CD4-positive, alpha-beta T cell treated with Interferon alpha-2 for 1 hour (primary cell): ENCODE measurements around the gene FOXO1.
"Not testable (repeated sequence)": the region's sequence is repeated elsewhere in the genome, so short reads cannot be mapped to it uniquely, and the experiment has no call there.

Experiments used
- DNase-seq, 2 donors: peaks; one replicate each; pipeline ENCODE4 v3.0.0-alpha.2; 2020 to 2022

Gene FOXO1

DNA sequence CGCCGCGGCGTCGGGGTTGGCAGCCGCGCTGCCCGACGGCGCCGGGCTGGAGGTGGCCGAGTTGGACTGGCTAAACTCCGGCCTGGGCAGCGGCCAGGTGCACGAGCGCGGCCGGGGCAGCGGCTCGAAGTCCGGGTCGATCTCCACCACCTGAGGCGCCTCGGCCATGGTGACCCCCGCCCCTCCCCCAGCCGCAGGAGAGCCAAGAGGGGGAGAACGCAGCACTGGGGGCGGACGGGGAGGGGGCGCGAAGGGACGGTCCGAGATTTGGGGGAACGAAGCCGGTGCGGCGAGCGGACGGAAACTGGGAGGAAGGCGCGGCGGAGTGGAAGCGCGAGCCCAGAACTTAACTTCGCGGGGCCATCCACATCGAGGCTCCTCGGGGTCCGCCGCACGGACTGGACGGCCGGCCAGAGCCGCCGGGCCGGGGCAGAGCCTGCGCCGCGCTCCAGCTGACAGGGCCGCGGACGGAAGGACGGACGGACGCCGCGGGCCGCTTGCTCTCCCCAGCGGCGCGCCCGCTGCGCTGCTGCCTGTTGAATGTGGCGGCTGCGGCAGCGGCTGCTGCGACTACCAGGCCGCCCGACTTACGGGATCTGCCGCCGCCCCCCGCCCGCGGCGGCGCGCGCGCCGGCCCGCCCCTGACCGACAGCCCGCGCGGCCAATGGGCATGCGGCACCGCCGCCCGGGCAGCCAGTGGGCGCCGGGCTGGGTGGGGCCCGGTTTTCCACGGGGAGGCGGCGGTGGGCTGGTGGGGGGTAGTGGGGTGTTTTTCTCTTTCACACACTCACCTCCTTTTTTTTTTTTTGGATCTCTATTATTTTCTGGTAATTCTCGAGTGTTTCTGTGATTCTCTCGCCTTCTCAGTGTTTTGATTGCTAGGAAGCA is at the start of gene FOXO1:
Gene FOXO1 (minus strand): TSS at position 597 of the 888 bp plus-strand sequence. CDS start 429 bp downstream, at position 168.
- peak; percentile 88 to 94 for DNase-seq

DNA sequence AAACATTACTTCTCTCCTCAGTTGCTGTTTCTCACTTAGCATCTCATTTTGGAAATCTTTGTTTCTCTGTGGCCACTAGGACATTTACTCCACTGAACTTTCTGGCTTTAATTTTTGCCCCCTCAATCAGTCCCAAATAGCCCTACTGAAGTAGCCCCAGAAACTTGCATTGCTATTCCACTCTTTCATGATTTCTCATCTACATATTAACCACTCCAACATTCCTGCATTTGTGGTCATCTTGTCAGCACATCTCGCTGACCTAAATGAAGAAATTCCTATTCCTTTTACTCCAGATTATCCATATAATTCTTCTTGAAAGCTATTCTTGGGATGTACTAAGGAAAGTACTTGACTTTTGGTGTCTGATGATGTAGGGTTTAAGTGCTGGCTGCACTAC is 48.0 kb upstream of the FOXO1 start:
- not testable (repeated sequence) for DNase-seq

GRCh38 chr13:40706439-40706838 is 40.0 kb upstream of the FOXO1 start:
- DNase-seq: peak in 1 of 2 donors; percentile 11

DNA sequence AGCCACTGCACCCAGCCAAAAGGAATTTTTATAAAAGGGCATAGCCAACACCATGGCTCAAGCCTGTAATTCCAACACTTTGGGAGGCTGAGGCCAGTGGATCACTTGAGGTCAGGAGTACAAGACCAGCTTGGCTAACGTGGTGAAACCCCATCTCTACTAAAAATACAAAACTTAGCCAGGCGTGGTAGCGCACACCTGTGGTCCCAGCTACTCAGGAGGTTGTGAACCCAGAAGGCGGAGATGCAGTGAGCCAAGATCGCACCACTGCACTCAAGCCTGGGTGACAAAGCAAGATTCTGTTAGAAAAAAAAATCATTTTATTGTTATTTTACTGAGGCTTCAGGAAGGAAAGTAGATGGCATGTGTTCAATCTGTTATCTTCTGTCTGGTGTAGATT is 31.3 kb upstream of the FOXO1 start:
- no peak for DNase-seq

GRCh38 chr13:40694426-40694825 is 28.0 kb upstream of the FOXO1 start:
- DNase-seq: no peak

DNA sequence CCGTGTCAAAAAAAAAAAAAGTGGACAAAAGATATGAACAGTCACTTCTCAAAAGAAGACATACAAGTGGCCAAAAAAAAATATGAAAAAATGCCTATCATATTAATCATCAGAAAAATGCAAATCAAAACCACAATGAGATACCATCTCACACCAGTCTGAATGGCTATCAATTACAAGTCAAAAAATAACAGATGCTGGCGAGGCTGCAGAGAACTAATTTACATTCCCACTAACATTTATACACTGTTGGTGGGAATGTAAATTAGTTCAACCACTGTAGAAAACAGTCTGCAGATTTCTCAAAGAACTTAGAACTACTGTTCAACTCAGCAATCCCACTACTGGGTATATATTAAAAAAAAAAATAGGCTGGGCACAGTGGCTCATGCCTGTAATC is 26.5 kb upstream of the FOXO1 start:
- DNase-seq: no peak

GRCh38 chr13:40688781-40689180 is 22.3 kb upstream of the FOXO1 start:
- no peak for DNase-seq

- peak in 1 of 2 donors; percentile 47 for DNase-seq
Observed at GRCh38 chr13:40682449-40683240, 16.2 kb upstream of the FOXO1 start.

- no peak for DNase-seq
Observed at GRCh38 chr13:40681341-40682146, 15.1 kb upstream of the FOXO1 start.

DNA sequence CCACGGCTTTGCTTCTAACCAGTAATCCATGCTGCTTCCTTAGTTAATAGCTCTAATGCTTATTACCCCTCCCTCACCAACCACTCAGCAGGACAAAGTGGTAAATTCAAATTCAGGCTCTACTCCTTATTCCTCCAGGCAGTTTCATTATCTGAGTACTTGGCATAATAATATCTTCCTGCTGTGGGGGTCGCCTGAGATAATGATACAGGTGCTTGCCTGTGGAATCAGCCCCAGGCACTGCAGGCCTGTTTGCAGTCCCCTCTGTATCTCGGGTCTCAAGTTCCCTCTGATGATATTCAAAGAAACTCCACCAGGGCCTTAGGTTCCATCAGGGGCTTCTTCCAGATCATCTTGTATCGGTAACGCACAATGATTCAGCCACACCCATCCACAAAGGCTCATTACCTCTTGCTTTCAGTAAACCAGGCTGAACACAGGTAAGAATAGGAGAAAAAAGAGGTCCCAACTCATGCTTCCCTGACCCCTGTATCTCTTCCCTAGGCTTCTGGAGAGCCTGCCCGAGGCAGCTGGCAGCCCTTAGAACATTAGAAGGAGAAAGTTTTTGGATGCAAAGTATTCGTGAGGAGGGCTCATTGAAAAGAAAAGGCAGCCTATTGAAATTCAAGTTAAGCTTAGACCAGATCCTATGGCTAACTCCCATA is 14.3 kb upstream of the FOXO1 start:
- no peak for DNase-seq

GRCh38 chr13:40679480-40679985 is 13.1 kb upstream of the FOXO1 start:
- DNase-seq: no peak

GRCh38 chr13:40677064-40677463 is 10.6 kb upstream of the FOXO1 start:
- no peak for DNase-seq

- DNase-seq: no peak
Observed at GRCh38 chr13:40676007-40676406, 9.6 kb upstream of the FOXO1 start.

- DNase-seq: no peak
Observed at GRCh38 chr13:40673414-40673813, 7.0 kb upstream of the FOXO1 start.

DNA sequence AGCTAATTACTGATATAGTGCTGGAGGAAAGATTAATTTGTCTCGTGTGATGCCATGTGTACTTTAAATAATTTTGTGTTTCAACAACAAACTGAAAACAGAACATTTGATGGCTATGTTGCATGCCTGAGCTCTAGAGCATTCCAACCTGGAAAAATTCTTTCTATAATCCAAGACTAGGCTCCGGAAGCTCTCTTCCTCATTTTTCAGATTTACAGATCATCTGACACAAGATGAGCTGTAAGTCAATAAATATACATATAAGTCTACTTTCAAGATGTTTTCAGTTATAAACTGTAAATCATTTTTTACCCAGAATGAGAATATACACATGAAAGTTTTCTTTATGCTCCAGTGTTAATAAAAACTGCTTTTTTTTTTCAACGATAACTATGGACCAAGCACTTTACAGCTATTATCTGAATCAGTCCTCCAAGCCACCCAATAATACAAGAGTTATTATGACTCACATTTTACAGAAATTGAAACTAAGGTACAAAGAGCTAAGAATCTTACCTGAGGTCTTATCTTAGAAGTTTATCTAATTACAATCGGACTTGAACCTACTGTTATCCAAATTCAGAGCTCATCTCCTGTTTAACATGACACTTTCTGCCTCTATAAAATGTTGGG is 6.4 kb upstream of the FOXO1 start:
- no peak for DNase-seq

GRCh38 chr13:40671956-40672764 is 5.7 kb upstream of the FOXO1 start:
- no peak for DNase-seq

- DNase-seq: no peak
Observed at GRCh38 chr13:40670307-40670706, 3.9 kb upstream of the FOXO1 start.

GRCh38 chr13:40668335-40668734 is 1.9 kb upstream of the FOXO1 start:
- DNase-seq: peak; percentile 59 to 67

GRCh38 chr13:40667622-40667978 is 1.2 kb upstream of the FOXO1 start:
- peak in 1 of 2 donors; percentile 30 for DNase-seq

DNA sequence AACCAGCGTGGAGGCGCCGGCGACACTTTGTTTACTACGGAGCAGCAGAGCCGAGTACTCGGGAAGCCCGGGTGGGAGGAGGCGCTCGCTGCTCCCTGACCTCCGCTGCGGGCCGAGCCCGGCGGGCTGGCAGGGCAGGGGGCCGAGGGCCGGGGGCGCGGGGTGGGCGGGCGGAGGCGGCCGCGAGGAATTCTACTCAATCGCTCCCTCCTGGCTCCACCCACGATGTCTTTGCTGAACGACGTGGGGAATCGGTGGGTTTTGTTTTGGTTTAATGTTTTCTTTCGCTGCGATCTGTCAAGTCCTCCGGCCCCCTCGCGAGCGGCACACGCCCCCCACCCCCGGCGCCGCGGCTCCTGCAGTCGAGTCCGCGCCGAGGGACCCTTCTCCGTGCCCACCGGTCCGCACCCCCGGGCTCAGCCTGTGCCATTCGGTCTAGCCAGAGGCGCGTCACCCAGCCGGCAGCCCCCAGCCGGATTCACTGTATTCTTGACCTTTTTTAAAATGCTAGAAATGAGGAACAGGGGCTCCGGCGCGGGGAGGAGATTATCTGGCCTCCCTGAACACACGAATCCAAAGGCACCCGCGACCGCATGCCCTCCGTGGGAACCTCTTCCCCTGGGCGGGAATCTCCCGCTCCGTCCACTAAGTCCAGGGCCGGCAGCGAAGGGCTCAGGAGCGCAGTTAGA is 636 bp upstream of the FOXO1 start:
- DNase-seq: peak in 1 of 2 donors; percentile 33
